H1 (cell line): ENCODE results near the gene POU2AF3. TPM values are rescaled to one million over a fixed set of nuclear protein-coding genes. Genes with fewer than 3 reads are reported as not detected.

Experiments
- CTCF ChIA-PET: fragments of 300-600 bp; sonication (Branson Sonifier 250); formaldehyde crosslinking; loops from one replicate; lab custom pipeline; 2021; ENCODE audit not compliant: partially characterized antibody; lab: Charles Lee
- POLR2A ChIA-PET: fragments of 300-600 bp; sonication (Branson Sonifier 250); formaldehyde crosslinking; loops from one replicate; lab custom pipeline; 2021; ENCODE audit warnings: inconsistent platforms; ENCODE audit not compliant: partially characterized antibody; lab: Charles Lee
- DNase-seq, 2 experiments: peaks; one replicate each; pipeline versions ENCODE4 v3.0.0 to v3.0.0-alpha.2; 2010 to 2022; ENCODE audit warnings: low spot score in 2 of 2, low read depth in 1 of 2, mixed read lengths in 1 of 2
- FAIRE-seq: peaks from 2 replicates; lab custom pipeline; 2011; peaks lifted over from hg19 to GRCh38; lab: Jason Lieb, UNC
- H2AFZ ChIP-seq: 2 replicates; pipeline ENCODE4 v1.8.1; 2012; ENCODE audit warnings: low read length, inconsistent platforms
- H2AK5ac ChIP-seq: 2 replicates; pipeline ENCODE4 v1.6.1; 2013; ENCODE audit warnings: low read depth, low read length
- H2BK120ac ChIP-seq: replicated peaks from 2 replicates; pipeline ENCODE3; 2013; ENCODE audit warnings: low read depth, low read length, inconsistent platforms
- H2BK12ac ChIP-seq: 2 replicates; pipeline ENCODE4 v1.6.1; 2013; ENCODE audit warnings: low read depth, low read length
- H2BK15ac ChIP-seq: 2 replicates; pipeline ENCODE4 v1.6.1; 2013; ENCODE audit warnings: low read length
- H2BK20ac ChIP-seq: 2 replicates; pipeline ENCODE4 v1.6.1; 2013; ENCODE audit warnings: low read length
- H2BK5ac ChIP-seq: 2 replicates; pipeline ENCODE4 v1.6.1; 2013; ENCODE audit warnings: low read depth, low read length
- H3K14ac ChIP-seq: 2 replicates; pipeline ENCODE4 v1.6.1; 2013; ENCODE audit warnings: inconsistent platforms; ENCODE audit not compliant: insufficient read length
- H3K18ac ChIP-seq: 2 replicates; pipeline ENCODE4 v1.6.1; 2013; ENCODE audit warnings: low read length; ENCODE audit errors: extremely low read depth
- H3K23ac ChIP-seq: 2 replicates; pipeline ENCODE4 v1.6.1; 2013; ENCODE audit warnings: inconsistent platforms; ENCODE audit not compliant: insufficient read length
- H3K23me2 ChIP-seq: 2 replicates; pipeline ENCODE4 v1.6.1; 2013; ENCODE audit warnings: low read depth, low read length
- H3K27ac ChIP-seq: 2 replicates; pipeline ENCODE4 v1.6.1; 2011; ENCODE audit warnings: low read depth, low read length, inconsistent platforms
- H3K27me3 ChIP-seq, 4 experiments: replicated peaks in 1 of 4; 1 replicate in 1 of 4; 2 replicates in 3 of 4; pipeline versions ENCODE4 v1.6.1 to v1.8.1; 2011 to 2013; ENCODE audit warnings: low read length in 3 of 4, mild to moderate bottlenecking in 3 of 4, inconsistent platforms in 2 of 4, mixed read lengths in 2 of 4, moderate library complexity in 1 of 4; ENCODE audit not compliant: control insufficient read depth in 3 of 4, insufficient read depth in 3 of 4; ENCODE audit errors: extremely low read depth in 1 of 4
- H3K36me3 ChIP-seq, 4 experiments: 2 replicates each; pipeline versions ENCODE4 v1.6.1 to v1.8.1; 2011 to 2013; ENCODE audit warnings: mild to moderate bottlenecking in 4 of 4, low read length in 3 of 4, moderate library complexity in 2 of 4, control low read depth in 1 of 4, inconsistent platforms in 1 of 4; ENCODE audit not compliant: insufficient read depth in 4 of 4, control insufficient read depth in 2 of 4
- H3K4ac ChIP-seq: replicated peaks from 2 replicates; pipeline ENCODE3; 2013; ENCODE audit warnings: low read length, low read depth, mixed read lengths, inconsistent platforms; ENCODE audit not compliant: insufficient read length
- H3K4me1 ChIP-seq, 4 experiments: replicated peaks in 1 of 4; 1 replicate in 1 of 4; 2 replicates in 3 of 4; pipeline versions ENCODE4 v1.6.1 to v1.8.1; 2011 to 2013; ENCODE audit warnings: low read length in 3 of 4, inconsistent platforms in 2 of 4, mixed read lengths in 1 of 4; ENCODE audit not compliant: insufficient read depth in 4 of 4, control insufficient read depth in 3 of 4
- H3K4me2 ChIP-seq, 2 experiments: 2 replicates each; pipeline versions ENCODE4 v1.6.1 to v1.8.1; 2011 to 2013; ENCODE audit warnings: low read depth in 2 of 2, low read length in 2 of 2, control low read depth in 1 of 2, inconsistent platforms in 1 of 2, mild to moderate bottlenecking in 1 of 2; ENCODE audit not compliant: insufficient read depth in 1 of 2
- H3K4me3 ChIP-seq, 4 experiments: fragments of 200-600, 300-600 bp in 1 of 4; sonication (generic), shearing (Covaris generic), sonication (Bioruptor Twin) in 1 of 4; 2 replicates each; pipeline versions ENCODE4 v1.5.1 to v1.8.1; 2011 to 2016; ENCODE audit warnings: low read length in 4 of 4, low read depth in 3 of 4, control low read depth in 2 of 4, inconsistent platforms in 2 of 4, mild to moderate bottlenecking in 2 of 4, mixed read lengths in 1 of 4, moderate library complexity in 1 of 4; ENCODE audit not compliant: insufficient read depth in 2 of 4; ENCODE audit errors: extremely low read depth in 1 of 4
- H3K56ac ChIP-seq: replicated peaks from 2 replicates; pipeline ENCODE3; 2013; ENCODE audit warnings: low read depth, mild to moderate bottlenecking, mixed read lengths, low read length, inconsistent platforms; ENCODE audit not compliant: insufficient read length
- H3K79me1 ChIP-seq: 2 replicates; pipeline ENCODE4 v1.6.1; 2013; ENCODE audit warnings: low read depth, low read length, control low read depth
- H3K79me2 ChIP-seq, 2 experiments: 2 replicates each; pipeline versions ENCODE4 v1.6.1 to v1.8.1; 2012 to 2013; ENCODE audit warnings: low read length in 2 of 2, mild to moderate bottlenecking in 2 of 2, inconsistent platforms in 1 of 2; ENCODE audit not compliant: insufficient read depth in 2 of 2, control insufficient read depth in 1 of 2
- H3K9ac ChIP-seq, 4 experiments: replicated peaks in 1 of 4; 1 replicate in 1 of 4; 2 replicates in 3 of 4; pipeline versions ENCODE4 v1.6.1 to v1.8.1; 2011 to 2013; ENCODE audit warnings: low read depth in 3 of 4, low read length in 3 of 4, control low read depth in 2 of 4, mild to moderate bottlenecking in 2 of 4, moderate library complexity in 2 of 4, inconsistent platforms in 1 of 4; ENCODE audit errors: extremely low read depth in 1 of 4
- H3K9me3 ChIP-seq, 2 experiments: 2 replicates each; pipeline versions ENCODE4 v1.6.1 to v1.8.1; 2012 to 2013; ENCODE audit warnings: mild to moderate bottlenecking in 2 of 2, moderate library complexity in 2 of 2, control low read depth in 1 of 2, inconsistent platforms in 1 of 2, low read depth in 1 of 2, low read length in 1 of 2, mixed read lengths in 1 of 2; ENCODE audit not compliant: insufficient read depth in 2 of 2
- H4K20me1 ChIP-seq, 2 experiments: replicated peaks in 1 of 2; 2 replicates each; pipeline versions ENCODE3 to v1.8.1; 2011 to 2013; ENCODE audit warnings: inconsistent platforms in 2 of 2, low read length in 2 of 2, mild to moderate bottlenecking in 1 of 2; ENCODE audit not compliant: insufficient read depth in 2 of 2, control insufficient read depth in 1 of 2
- H4K5ac ChIP-seq: 2 replicates; pipeline ENCODE4 v1.6.1; 2013; ENCODE audit warnings: low read length, low read depth, mixed read lengths, inconsistent platforms; ENCODE audit not compliant: insufficient read length
- H4K8ac ChIP-seq: 2 replicates; pipeline ENCODE4 v1.8.0; 2013; ENCODE audit warnings: mild to moderate bottlenecking, moderate library complexity, low read length, inconsistent platforms; ENCODE audit not compliant: insufficient read depth; ENCODE audit errors: extremely low read depth
- H4K91ac ChIP-seq: replicated peaks from 2 replicates; pipeline ENCODE3; 2013; ENCODE audit warnings: low read length, mixed read lengths, inconsistent platforms; ENCODE audit not compliant: insufficient read length
- CBX5 ChIP-seq: fragments of 300-800, 300-1000 bp; sonication (generic); IDR thresholded peaks from 2 replicates; pipeline ENCODE4 v1.7.1; 2016; ENCODE audit warnings: antibody characterized with exemption, low read length, low read depth
- HDAC2 ChIP-seq, 2 experiments: fragments of 300-600 bp in 1 of 2; sonication (generic) in 1 of 2; IDR thresholded peaks; 2 replicates each; pipeline ENCODE4 v1.6.1; 2011 to 2012; ENCODE audit warnings: low read depth in 2 of 2, low read length in 2 of 2, mild to moderate bottlenecking in 2 of 2, moderate library complexity in 2 of 2, borderline replicate concordance in 1 of 2, inconsistent platforms in 1 of 2
- JUND ChIP-seq: IDR thresholded peaks from 2 replicates; pipeline ENCODE4 v1.6.1; 2011; ENCODE audit warnings: mild to moderate bottlenecking, improper control_type of control experiment, low read length
- PHF8 ChIP-seq: fragments of 200-600 bp; sonication (generic); conservative IDR thresholded peaks from 2 replicates; pipeline ENCODE4 v1.7.1; 2012; ENCODE audit warnings: low read depth, mild to moderate bottlenecking, inconsistent platforms, low read length, moderate library complexity
- POLR2AphosphoS5 ChIP-seq: IDR thresholded peaks from 2 replicates; pipeline ENCODE4 v1.6.1; 2011; ENCODE audit warnings: low read depth, low read length
- RBBP5 ChIP-seq: IDR thresholded peaks from 2 replicates; pipeline ENCODE4 v1.7.1; 2012; ENCODE audit warnings: low read depth, mild to moderate bottlenecking, inconsistent platforms, low read length, moderate library complexity, borderline replicate concordance
- SIN3A ChIP-seq, 2 experiments: IDR thresholded peaks in 1 of 2; conservative IDR thresholded peaks in 1 of 2; 2 replicates each; pipeline ENCODE4 v1.6.1; 2011 to 2012; ENCODE audit warnings: low read length in 2 of 2, improper control_type of control experiment in 1 of 2, low read depth in 1 of 2, mild to moderate bottlenecking in 1 of 2
- SIX5 ChIP-seq: IDR thresholded peaks from 2 replicates; pipeline ENCODE4 v1.6.1; 2011; ENCODE audit warnings: mild to moderate bottlenecking, low read depth, low read length
- SP1 ChIP-seq: IDR thresholded peaks from 2 replicates; pipeline ENCODE4 v1.6.1; 2011; ENCODE audit warnings: low read depth, low read length
- TCF12 ChIP-seq: IDR thresholded peaks from 2 replicates; pipeline ENCODE4 v1.6.1; 2011; ENCODE audit warnings: low read depth, mild to moderate bottlenecking, low read length
- WGBS, 2 experiments: shearing (Covaris generic) in 1 of 2; methylation state at CpG; one replicate each; pipeline versions ENCODE4 v1.1.6 to v1.1.7; 2013 to 2015; ENCODE audit warnings: low lambda C conversion rate in 2 of 2, mixed read lengths in 2 of 2, inconsistent platforms in 1 of 2, low coverage in 1 of 2, missing lambda C conversion rate in 1 of 2; ENCODE audit not compliant: insufficient replicate concordance in 2 of 2, insufficient coverage in 1 of 2, insufficient read length in 1 of 2; ENCODE audit errors: extremely low coverage in 1 of 2, missing lambda C conversion rate in 1 of 2; 5-methylcytosine and 5-hydroxymethylcytosine counted together
- polyA plus RNA-seq, 7 experiments: library from polyadenylated mRNA; depleted of rRNA in 3 of 7; stranded (reverse) in 5 of 7; unstranded in 2 of 7; fragments of >200 nt in 5 of 7; fragments of 200-250 nt in 2 of 7; gene quantifications; 1 replicate in 5 of 7; 2 replicates in 1 of 7; 4 replicates in 1 of 7; pipeline versions ENCODE4 v1.2.1 to v1.2.3, GENCODE V29; 2011 to 2013; ENCODE audit warnings: missing spikeins in 2 of 7, mixed read lengths in 2 of 7
- total RNA-seq: library from RNA; stranded (reverse); fragmentation: NEBNext Ultra II Directional; extraction: Animal tissue kit (Norgen Biotek cat#: 25700); gene quantifications from 2 replicates; pipeline ENCODE4 v1.2.1, GENCODE V29; 2021
- TF ChIP-seq, protein P1 (sequence below): IDR thresholded peaks from 2 replicates; pipeline ENCODE4 v1.6.1; 2012; ENCODE audit warnings: inconsistent platforms

POU2AF3 gene
- total and polyA plus RNA-seq, 2 of the 8 experiments (the other 6 are each of a cell fraction or from before 2014, with no cell fraction given) = 1.2 to 5.7 TPM

GRCh38 chr11:111330234-111330893 is 32.0 kb downstream of the POU2AF3 start:
- H3K23me2 ChIP-seq = no peaks in the 10 kb centered on the region
- ChIA-PET POLR2A (no interaction called here), CTCF (interaction anchor here (0.8 kb wide), 1 partner anchor 27 kb away, joined by 3 read pairs; no protein-coding TSS in a partner anchor)
- no peaks in the 10 kb centered on the region for H3K27me3 ChIP-seq
- H3K4me1 ChIP-seq = peaks cover 0 to 4% (median 0%) of the 10 kb centered on the region in 4 experiments; a peak in 1 of 7 replicates
- no peak overlapping the region for H3K4me3 ChIP-seq
- WGBS, 2 experiments = 100% methylated on average over 2 of the region's 2 CpGs; no CpG with 5 or more reads in 1 of the 2 experiments
- H3K79me1 ChIP-seq = no peaks in the 10 kb centered on the region
- no peak overlapping the region for H2BK12ac ChIP-seq
- H3K9ac ChIP-seq = no peak overlapping the region
- H2BK20ac ChIP-seq = no peak overlapping the region
- H3K79me2 ChIP-seq = no peaks in the 10 kb centered on the region
- H3K27ac ChIP-seq = no peak overlapping the region
- H4K8ac ChIP-seq = no peak overlapping the region
- FAIRE-seq (no peak), DNase-seq (no peak)
- no peak overlapping the region for H2AFZ ChIP-seq
- no peak overlapping the region for H3K4me2 ChIP-seq
- H4K20me1 ChIP-seq = no peaks in the 10 kb centered on the region
- H3K9me3 ChIP-seq = no peaks in the 10 kb centered on the region
- H3K18ac ChIP-seq = no peak overlapping the region
- no peak overlapping the region for H3K14ac ChIP-seq
- no peak overlapping the region for H4K5ac ChIP-seq
- no peak overlapping the region for H2BK120ac ChIP-seq
- H2AK5ac ChIP-seq = no peak overlapping the region
- H3K36me3 ChIP-seq = no peaks in the 10 kb centered on the region
- H4K91ac ChIP-seq = no peak overlapping the region
- H2BK5ac ChIP-seq = no peak overlapping the region
- H3K56ac ChIP-seq = no peak overlapping the region
- no peak overlapping the region for H3K4ac ChIP-seq
- H3K23ac ChIP-seq = no peak overlapping the region
- no peak overlapping the region for H2BK15ac ChIP-seq
- TF ChIP-seq POLR2AphosphoS5 (no peak), SIX5 (no peak), PHF8 (no peak), HDAC2 (IDR thresholded peaks at IDR 0.05; ENCODE audit: borderline replicate concordance in 1 of 2, low read depth in 2 of 2, low read length in 2 of 2) (no peak), RBBP5 (no peak), CBX5 (no peak), JUND (no peak), SP1 (no peak), SIN3A (conservative IDR thresholded peaks at IDR 0.05 in 1 of 2, IDR thresholded peaks at IDR 0.05 in 1 of 2; ENCODE audit: low read depth in 1 of 2, low read length in 2 of 2) (no peak), TCF12 (no peak)
- TF ChIP-seq, protein P1, sequence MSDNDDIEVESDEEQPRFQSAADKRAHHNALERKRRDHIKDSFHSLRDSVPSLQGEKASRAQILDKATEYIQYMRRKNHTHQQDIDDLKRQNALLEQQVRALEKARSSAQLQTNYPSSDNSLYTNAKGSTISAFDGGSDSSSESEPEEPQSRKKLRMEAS = no peak
